Progenitor cell of endocrine pancreas (in vitro differentiated cells): ENCODE measurements around the gene C4orf50. TPM values are rescaled to one million over a fixed set of nuclear protein-coding genes. Genes with fewer than 3 reads are reported as not detected.

ENCODE experiments used
- DNase-seq: peaks from one replicate; pipeline ENCODE4 v3.0.0; 2021; ENCODE audit warnings: low spot score; ENCODE audit not compliant: unreplicated experiment
- H3K27ac Mint-ChIP-seq: 2 replicates; pipeline ENCODE4 v1.8.0; 2021; ENCODE audit warnings: mild to moderate bottlenecking, moderate library complexity, mixed read lengths
- H3K27me3 Mint-ChIP-seq: 2 replicates; pipeline ENCODE4 v1.8.0; 2021; ENCODE audit warnings: mixed read lengths
- H3K36me3 Mint-ChIP-seq: 2 replicates; pipeline ENCODE4 v1.8.0; 2022; ENCODE audit warnings: mixed read lengths; ENCODE audit not compliant: insufficient read depth
- H3K4me1 Mint-ChIP-seq: 2 replicates; pipeline ENCODE4 v1.8.0; 2021; ENCODE audit warnings: low read depth, mixed read lengths
- H3K4me3 Mint-ChIP-seq: 2 replicates; pipeline ENCODE4 v1.8.0; 2021; ENCODE audit warnings: low read depth, mild to moderate bottlenecking, moderate library complexity, mixed read lengths
- H3K9me3 Mint-ChIP-seq: 2 replicates; pipeline ENCODE4 v1.8.0; 2021; ENCODE audit warnings: low read depth, mixed read lengths
- total RNA-seq: library from RNA; stranded (reverse); gene quantifications from 2 replicates; pipeline ENCODE4 v1.2.1, GENCODE V29; 2021
- TF ChIP-seq, protein P1 (sequence below): fragments of 200-600 bp; sonication (generic); IDR thresholded peaks from one replicate; pipeline ENCODE4 v1.5.0; 2021; ENCODE audit warnings: antibody characterized with exemption, mild to moderate bottlenecking; ENCODE audit not compliant: unreplicated experiment

C4orf50 gene
- total RNA-seq, 1 donor from 2014 or later, result 0.19 TPM

DNA sequence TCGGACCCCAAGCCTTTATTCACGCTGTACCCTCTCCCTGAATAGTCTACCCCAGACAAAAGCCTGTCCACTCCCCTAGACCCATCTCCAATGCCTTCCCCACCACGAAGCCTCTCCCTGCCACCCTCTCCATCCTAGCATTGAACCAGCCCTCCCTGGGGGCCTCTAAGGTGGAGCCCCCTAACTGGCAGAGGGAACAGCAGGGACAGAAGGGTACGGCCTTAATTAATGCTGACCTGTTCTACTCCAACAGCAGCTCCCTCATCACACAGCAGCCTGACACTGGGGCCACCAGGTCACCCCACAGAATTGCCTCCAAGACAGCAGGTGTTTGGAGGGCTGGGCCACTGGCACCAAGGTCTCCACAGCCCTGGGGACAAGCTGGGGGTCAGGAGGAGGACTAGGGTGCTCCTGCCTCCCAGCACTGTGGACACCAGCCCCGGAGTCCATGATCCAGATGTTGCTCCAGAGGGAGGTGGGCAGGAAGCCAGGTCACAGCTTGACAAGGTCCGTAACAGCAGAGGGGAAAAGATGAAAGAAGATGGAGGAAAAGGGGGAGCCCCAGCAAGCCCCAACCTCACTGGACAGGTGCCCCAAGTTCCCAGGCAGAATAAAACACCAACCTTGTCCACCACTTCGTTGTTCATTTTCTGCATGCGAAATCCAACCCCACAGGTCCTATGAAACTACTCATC lies 129.1 kb downstream of the C4orf50 start:
- H3K4me3 Mint-ChIP-seq, result peak overlapping the region; percentile 61
- peaks cover 5% of the 10 kb centered on the region for H3K4me1 Mint-ChIP-seq
- no peak for DNase-seq
- TF ChIP-seq, protein P1, sequence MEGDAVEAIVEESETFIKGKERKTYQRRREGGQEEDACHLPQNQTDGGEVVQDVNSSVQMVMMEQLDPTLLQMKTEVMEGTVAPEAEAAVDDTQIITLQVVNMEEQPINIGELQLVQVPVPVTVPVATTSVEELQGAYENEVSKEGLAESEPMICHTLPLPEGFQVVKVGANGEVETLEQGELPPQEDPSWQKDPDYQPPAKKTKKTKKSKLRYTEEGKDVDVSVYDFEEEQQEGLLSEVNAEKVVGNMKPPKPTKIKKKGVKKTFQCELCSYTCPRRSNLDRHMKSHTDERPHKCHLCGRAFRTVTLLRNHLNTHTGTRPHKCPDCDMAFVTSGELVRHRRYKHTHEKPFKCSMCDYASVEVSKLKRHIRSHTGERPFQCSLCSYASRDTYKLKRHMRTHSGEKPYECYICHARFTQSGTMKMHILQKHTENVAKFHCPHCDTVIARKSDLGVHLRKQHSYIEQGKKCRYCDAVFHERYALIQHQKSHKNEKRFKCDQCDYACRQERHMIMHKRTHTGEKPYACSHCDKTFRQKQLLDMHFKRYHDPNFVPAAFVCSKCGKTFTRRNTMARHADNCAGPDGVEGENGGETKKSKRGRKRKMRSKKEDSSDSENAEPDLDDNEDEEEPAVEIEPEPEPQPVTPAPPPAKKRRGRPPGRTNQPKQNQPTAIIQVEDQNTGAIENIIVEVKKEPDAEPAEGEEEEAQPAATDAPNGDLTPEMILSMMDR, result no peak
- H3K36me3 Mint-ChIP-seq, result no peaks in the 10 kb centered on the region
- H3K9me3 Mint-ChIP-seq, result no peaks in the 10 kb centered on the region
- H3K27me3 Mint-ChIP-seq, result peaks cover 78% of the 10 kb centered on the region
- no peak overlapping the region for H3K27ac Mint-ChIP-seq

DNA sequence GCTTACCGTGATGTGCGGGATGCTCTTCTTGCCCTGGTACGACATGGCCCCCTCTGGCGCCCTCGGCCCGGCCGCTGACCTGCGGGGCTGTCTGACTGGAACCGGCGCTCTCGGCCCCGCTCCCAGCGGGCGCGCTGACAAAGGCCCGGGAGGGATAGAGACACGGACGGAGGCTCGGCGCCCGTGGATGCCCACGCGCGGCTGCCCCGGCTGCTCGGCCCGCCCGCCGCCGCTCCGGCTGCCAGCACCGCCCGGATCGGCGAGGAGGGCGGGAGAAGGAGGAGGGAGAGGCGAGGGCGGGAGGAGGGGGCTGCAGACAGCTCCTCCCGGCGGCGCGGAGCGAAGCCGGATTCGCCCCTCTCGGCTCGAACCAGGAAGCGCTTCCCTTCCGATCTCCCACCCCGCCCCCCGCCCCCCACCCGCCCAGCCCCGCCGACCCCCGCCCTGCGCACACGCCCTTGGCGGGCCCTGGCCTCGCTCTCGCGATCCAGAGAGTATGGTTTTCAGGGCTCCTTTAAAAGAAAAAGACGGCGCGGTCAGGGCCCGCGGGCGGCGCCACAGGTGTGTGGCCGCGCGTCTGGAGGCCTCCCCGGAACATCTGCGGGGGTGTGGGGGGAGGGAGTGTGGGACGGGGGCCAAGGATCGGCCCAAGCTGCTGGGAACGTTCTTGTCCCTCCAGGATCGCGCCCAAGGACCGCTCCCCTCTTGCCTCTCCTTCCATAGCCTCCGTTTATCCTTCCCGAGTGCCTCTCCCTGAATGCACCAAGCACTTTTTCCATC lies 129.8 kb downstream of the C4orf50 start:
- Mint-ChIP-seq H3K4me3 (peak overlapping the region; percentile 61), H3K9me3 (no peaks in the 10 kb centered on the region), H3K27ac (no peak overlapping the region), H3K4me1 (peaks cover 5% of the 10 kb centered on the region), H3K27me3 (peaks cover 75% of the 10 kb centered on the region), H3K36me3 (no peaks in the 10 kb centered on the region)
- DNase-seq, result no peak
- TF ChIP-seq, protein P1, result no peak

DNA sequence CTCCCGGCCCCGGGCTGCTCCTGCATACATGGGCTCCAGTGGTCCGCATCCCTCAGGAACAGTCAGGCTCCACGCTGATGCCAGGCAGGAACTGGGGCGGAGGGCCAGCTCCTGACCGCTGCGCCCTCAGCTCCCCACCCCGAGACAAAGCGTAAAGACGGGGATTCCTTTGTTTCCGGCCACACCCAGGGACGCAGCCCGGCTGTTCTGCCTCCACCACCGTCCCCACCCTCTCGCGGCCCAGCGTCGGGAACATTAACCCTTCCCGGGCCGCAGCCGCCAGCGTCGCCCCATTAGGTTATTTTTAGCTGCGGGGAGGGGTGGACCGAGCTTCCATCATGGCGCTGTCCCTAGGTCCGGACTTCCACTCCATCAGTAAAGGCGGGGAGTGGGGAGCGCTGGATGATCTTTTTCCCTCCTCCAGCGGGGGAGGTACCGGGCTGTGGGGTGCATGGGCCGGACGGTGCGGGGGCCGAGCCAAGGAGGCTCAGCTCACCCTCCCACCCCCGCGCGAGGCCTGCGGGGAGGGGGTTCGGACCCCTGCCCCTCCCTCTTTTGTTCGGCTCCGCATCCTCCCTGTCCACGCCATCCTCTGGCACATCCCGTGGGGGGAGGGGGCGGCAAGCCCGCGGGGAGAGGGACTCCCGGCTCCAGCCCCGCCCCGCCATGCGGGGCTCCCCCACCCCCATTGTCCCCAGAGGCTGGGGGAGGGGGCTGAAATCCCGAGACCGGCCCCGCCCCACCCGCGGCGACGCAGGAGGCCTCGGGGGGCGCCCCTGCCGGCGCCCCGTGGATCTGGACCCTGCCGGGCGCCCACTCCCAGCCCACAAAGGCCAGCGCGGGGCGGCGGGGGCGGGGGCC lies 130.6 kb downstream of the C4orf50 start:
- Mint-ChIP-seq H3K4me1 (peaks cover 5% of the 10 kb centered on the region), H3K4me3 (peak overlapping the region; percentile 72), H3K27me3 (peaks cover 77% of the 10 kb centered on the region), H3K27ac (peak overlapping the region; percentile 33), H3K9me3 (no peaks in the 10 kb centered on the region), H3K36me3 (no peaks in the 10 kb centered on the region)
- no peak for DNase-seq
- TF ChIP-seq, protein P1, result peak; percentile 26

DNA sequence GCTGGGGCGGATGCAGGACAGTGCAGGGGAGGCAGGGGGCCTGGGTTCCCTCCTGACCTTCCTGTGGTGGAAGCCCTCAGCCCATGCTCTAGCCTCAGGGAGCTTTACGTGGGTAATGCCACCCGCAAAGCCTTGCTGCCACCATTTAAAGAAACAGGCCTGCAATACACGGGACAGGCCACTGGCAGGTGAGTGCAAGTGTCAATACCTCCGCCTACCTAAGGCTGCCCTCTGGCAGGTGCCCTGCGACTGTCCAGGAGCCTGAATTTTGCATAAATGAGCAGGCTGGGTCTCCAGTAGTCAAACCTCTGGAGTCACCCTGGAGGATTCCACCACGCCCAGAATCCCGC lies 131.2 kb downstream of the C4orf50 start:
- Mint-ChIP-seq H3K27ac (peak overlapping the region; percentile 33), H3K27me3 (peaks cover 78% of the 10 kb centered on the region), H3K4me1 (peaks cover 5% of the 10 kb centered on the region), H3K9me3 (no peaks in the 10 kb centered on the region), H3K4me3 (peak overlapping the region; percentile 72), H3K36me3 (no peaks in the 10 kb centered on the region)
- no peak for DNase-seq
- TF ChIP-seq, protein P1, result no peak

DNA sequence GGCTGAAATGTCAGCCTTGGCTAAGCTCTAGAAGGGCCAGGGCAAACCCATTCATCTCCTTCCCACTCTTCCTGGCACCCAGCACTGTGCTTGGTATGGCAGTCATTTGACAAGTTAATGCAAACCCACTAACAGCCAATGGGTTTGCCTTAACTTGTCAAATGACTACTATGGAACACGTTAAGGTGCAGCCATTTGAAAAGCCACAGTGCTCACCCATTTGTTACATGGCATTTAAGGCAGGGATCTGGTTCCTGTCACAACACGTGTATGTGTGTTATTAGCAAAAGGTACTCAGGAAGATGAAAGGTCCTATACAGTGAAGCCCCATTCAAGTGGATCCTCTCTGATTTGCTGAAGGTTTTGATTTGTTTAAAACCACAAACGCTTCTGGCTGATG lies 132.5 kb downstream of the C4orf50 start:
- H3K4me3 Mint-ChIP-seq, result no peak overlapping the region
- H3K27ac Mint-ChIP-seq, result no peak overlapping the region
- no peak for DNase-seq
- TF ChIP-seq, protein P1, result no peak
- H3K9me3 Mint-ChIP-seq, result no peaks in the 10 kb centered on the region
- H3K36me3 Mint-ChIP-seq, result no peaks in the 10 kb centered on the region
- H3K27me3 Mint-ChIP-seq, result peaks cover 74% of the 10 kb centered on the region
- H3K4me1 Mint-ChIP-seq, result peaks cover 5% of the 10 kb centered on the region
